ENCODE measurements around the gene MRGPRG.

- TF ChIP-seq CTCF (conservative IDR thresholded peaks at IDR 0.05; ENCODE audit: low read depth, low read length) (no peak), EZH2 (IDR thresholded peaks at IDR 0.05; ENCODE audit: low read length, unreplicated experiment) (no peak), EZH2phosphoT487 (IDR thresholded peaks at IDR 0.05; ENCODE audit: borderline replicate concordance, low read length) (no peak)
These were observed 28.6 kb downstream of the MRGPRG start for GRCh38 chr11:3189886-3190583.

All from PC-3 (cell line).